Measurements from ENCODE around the gene TBCA. TPM values are rescaled to one million over a fixed set of nuclear protein-coding genes. Genes with fewer than 3 reads are reported as not detected.

The TBCA gene
- total RNA-seq, 1 experiment from 2014 or later, result 330 TPM

- Histone ChIP-seq H3K9me3 (no peaks in the 10 kb centered on the region), H3K4me3 (ENCODE audit: low read depth, low read length) (peak overlapping the region; percentile 34; the same call in 1 of the 2 replicates), H3K27me3 (replicated peaks; ENCODE audit: control insufficient read depth, insufficient read depth, low read length) (no peaks in the 10 kb centered on the region; the same call in 1 of the 2 replicates), H3K4me1 (peaks cover 7% of the 10 kb centered on the region; the same call in 1 of the 2 replicates), H3K36me3 (ENCODE audit: control insufficient read depth, insufficient read depth, low read length) (no peaks in the 10 kb centered on the region)
- H3K4me1 Mint-ChIP-seq (ENCODE audit: low read depth, unreplicated experiment), result peaks cover 8% of the 10 kb centered on the region
- ChIA-PET CTCF (interaction anchor here (0.6 to 1.7 kb wide), 3 partner anchors 16 to 331 kb away, joined by 3 to 8 read pairs (median 5); no protein-coding TSS in a partner anchor), POLR2A (no interaction called here)
- TF ChIP-seq CTCF (IDR thresholded peaks at IDR 0.05; ENCODE audit: insufficient read depth in 1 of 2, low read depth in 1 of 2, low read length in 1 of 2, severe bottlenecking in 1 of 2, unreplicated experiment in 1 of 2), result no peak
- H3K36me3 Mint-ChIP-seq (ENCODE audit: insufficient read depth, unreplicated experiment), result no peaks in the 10 kb centered on the region
- intact Hi-C loops (cut with micrococcal nuclease; ENCODE audit: unreplicated experiment), result loop anchor here (5.0 kb wide), 1 partner anchor 84 kb away; no protein-coding TSS in a partner anchor
- no TSS peak for BruUV-seq (replicated peaks)
- H3K27ac Mint-ChIP-seq (ENCODE audit: unreplicated experiment), result no peak overlapping the region
- no peaks in the 10 kb centered on the region for H3K9me3 Mint-ChIP-seq (ENCODE audit: unreplicated experiment)
- DNase-seq, result no peak
- H3K27me3 Mint-ChIP-seq (ENCODE audit: insufficient read depth, unreplicated experiment), result peaks cover 42% of the 10 kb centered on the region
- H3K4me3 Mint-ChIP-seq (ENCODE audit: unreplicated experiment), result peak overlapping the region; percentile 64
These were observed 130.0 kb downstream of the TBCA start for GRCh38 chr5:77645995-77646639.

- Histone ChIP-seq H3K9me3 (no peaks in the 10 kb centered on the region), H3K4me1 (peaks cover 10% of the 10 kb centered on the region; the same call in 1 of the 2 replicates), H3K27me3 (replicated peaks; ENCODE audit: control insufficient read depth, insufficient read depth, low read length) (no peaks in the 10 kb centered on the region; the same call in 1 of the 2 replicates), H3K36me3 (ENCODE audit: control insufficient read depth, insufficient read depth, low read length) (no peaks in the 10 kb centered on the region), H3K4me3 (ENCODE audit: low read depth, low read length) (peak overlapping the region; percentile 43)
- TF ChIP-seq CTCF (IDR thresholded peaks at IDR 0.05; ENCODE audit: insufficient read depth in 1 of 2, low read depth in 1 of 2, low read length in 1 of 2, severe bottlenecking in 1 of 2, unreplicated experiment in 1 of 2), result peak; percentile 34 to 53
- Mint-ChIP-seq H3K4me1 (ENCODE audit: low read depth, unreplicated experiment) (peaks cover 13% of the 10 kb centered on the region), H3K9me3 (ENCODE audit: unreplicated experiment) (no peaks in the 10 kb centered on the region), H3K4me3 (ENCODE audit: unreplicated experiment) (peak overlapping the region; percentile 64), H3K36me3 (ENCODE audit: insufficient read depth, unreplicated experiment) (no peaks in the 10 kb centered on the region), H3K27ac (ENCODE audit: unreplicated experiment) (no peak overlapping the region), H3K27me3 (ENCODE audit: insufficient read depth, unreplicated experiment) (peaks cover 46% of the 10 kb centered on the region)
- peak in 1 of 2 experiments; percentile 87 for DNase-seq
- intact Hi-C loops (cut with micrococcal nuclease; ENCODE audit: unreplicated experiment), result loop anchor here (5.0 kb wide), 1 partner anchor 83 kb away; no protein-coding TSS in a partner anchor
- CTCF ChIA-PET, result interaction anchor here (0.6 to 1.7 kb wide), 5 partner anchors 15 to 362 kb away, joined by 3 to 8 read pairs (median 5); no protein-coding TSS in a partner anchor
- POLR2A ChIA-PET, result no interaction called here
- BruUV-seq (replicated peaks), result no TSS peak
These were observed 130.8 kb downstream of the TBCA start for GRCh38 chr5:77645158-77645994.

Measured in Caco-2 (cell line).